ENCODE results near the gene KCNH5. TPM values are rescaled to one million over a fixed set of nuclear protein-coding genes. Genes with fewer than 3 reads are reported as not detected.

The KCNH5 gene
- total RNA-seq, 1 experiment from 2014 or later = 3.7 TPM

- DNase-seq (ENCODE audit: low read depth) = no peak
Measured at GRCh38 chr14:62673014-62673755, 372.1 kb downstream of the KCNH5 start.

DNA sequence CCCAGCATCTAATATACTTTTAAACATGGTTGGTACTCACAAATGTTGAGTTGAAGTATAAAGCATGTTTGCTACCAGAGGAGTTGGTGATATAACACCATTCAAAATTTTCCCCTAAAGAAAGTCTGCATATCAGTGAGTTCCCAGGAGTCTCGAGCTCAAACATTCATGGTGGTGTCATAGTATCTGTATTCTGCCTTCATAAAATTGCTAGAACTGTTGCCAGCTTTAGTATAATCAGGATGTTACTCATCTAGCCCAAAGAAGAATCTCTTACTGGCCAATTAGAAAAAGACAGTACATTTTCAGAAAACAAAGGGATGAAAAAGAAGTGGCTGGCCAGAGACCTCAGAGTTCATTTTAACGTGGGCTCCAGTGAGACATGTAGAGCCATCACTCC lies 374.7 kb downstream of the KCNH5 start:
- no peak for DNase-seq (ENCODE audit: low read depth)

GRCh38 chr14:62667421-62667914 lies 377.8 kb downstream of the KCNH5 start:
- DNase-seq (ENCODE audit: low read depth) = no peak

DNA sequence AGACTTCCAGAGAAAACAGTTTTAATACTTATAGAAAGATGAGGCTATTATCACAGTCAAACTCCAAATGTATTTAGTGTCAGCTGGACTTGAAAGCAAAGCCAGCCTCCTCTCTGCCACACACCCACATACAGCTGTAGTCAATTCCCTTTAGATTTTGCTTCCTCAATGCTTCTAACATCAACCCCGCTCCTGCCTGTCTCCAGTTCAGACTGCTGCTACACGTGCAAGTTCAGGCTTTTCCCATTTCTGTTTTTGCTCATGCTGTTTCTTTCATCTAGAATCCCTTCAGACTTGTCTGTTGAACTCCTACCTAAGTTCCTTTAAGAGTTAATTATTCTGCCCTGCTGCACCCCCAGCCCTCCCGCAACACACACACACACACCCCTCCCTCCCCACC lies 380.0 kb downstream of the KCNH5 start:
- DNase-seq (ENCODE audit: low read depth) = no peak

- DNase-seq (ENCODE audit: low read depth) = no peak
Measured at GRCh38 chr14:62663456-62663821, 381.8 kb downstream of the KCNH5 start.

GRCh38 chr14:62662811-62663455 lies 382.3 kb downstream of the KCNH5 start:
- no peak for DNase-seq (ENCODE audit: low read depth)

DNA sequence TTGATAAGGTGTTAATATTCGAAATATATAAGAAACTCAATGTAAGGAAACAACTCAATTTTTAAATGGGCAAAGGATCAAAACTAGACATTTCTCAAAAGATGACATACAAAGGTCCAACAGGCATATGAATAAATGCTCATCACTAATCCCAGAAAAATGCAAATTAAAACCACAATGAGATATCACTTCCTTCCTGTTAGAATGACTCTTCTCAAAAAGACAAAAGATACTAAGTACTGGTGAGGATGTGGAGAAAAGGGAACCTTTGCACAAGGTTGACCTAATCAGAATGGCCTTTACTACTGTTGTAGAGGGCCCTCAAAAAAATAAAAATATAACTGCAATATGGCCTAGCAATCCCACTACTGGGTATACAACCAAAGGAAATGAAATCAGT lies 383.4 kb downstream of the KCNH5 start:
- no peak for DNase-seq (ENCODE audit: low read depth)

- DNase-seq (ENCODE audit: low read depth) = no peak
Measured at GRCh38 chr14:62658631-62659030, 386.6 kb downstream of the KCNH5 start.

DNA sequence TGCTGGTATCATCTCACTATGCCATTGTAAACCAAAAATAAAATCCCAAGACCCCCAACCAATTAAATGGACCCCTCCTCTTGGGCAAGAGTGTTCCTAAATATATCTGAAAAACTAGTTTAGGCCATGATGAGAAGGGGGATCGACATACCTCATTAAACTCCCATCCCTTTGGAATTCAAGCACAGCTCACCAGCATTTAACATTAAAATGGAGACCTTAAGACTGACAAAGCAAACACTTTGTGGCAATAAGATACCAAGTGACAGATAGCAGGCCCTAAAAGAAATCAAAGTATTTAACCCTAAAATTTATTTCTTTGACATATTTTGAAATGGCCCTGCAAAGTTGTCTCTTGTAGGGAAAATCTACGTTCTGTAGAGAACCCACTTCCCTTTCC lies 387.9 kb downstream of the KCNH5 start:
- DNase-seq (ENCODE audit: low read depth) = no peak

GRCh38 chr14:62655166-62655565 lies 390.1 kb downstream of the KCNH5 start:
- no peak for DNase-seq (ENCODE audit: low read depth)

DNA sequence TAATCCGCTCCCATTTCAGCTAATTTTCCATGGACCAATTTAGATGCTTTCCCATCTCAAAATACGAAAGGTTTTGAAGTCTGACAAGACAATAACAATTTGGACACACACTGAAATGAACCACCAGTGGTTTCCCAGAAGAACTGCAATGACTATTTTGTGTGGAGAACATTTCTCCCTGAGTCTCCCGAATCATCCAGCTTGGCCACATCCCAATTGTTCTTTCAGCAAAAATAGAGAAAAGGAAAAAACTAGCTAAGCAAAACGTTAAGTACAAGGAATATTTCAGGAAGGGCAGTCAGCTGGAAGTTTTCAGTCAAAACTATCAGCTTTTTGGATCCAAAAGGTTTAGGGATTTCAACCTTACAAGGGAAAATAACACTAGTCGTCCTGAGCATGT lies 390.6 kb downstream of the KCNH5 start:
- DNase-seq (ENCODE audit: low read depth) = no peak

Other genes with a start within 250 kb of the KCNH5 start
- gene RHOJ, start 159.0 kb upstream of the KCNH5 start, total RNA-seq (2014; rRNA removed; shearing (Covaris generic)) = 6.0 and 9.5 TPM in 2 replicates